ENCODE results near the gene TRIM33. TPM values are rescaled to one million over a fixed set of nuclear protein-coding genes. Genes with fewer than 3 reads are reported as not detected.
"Not testable (repeated sequence)": the region's sequence is repeated elsewhere in the genome, so short reads cannot be mapped to it uniquely, and the experiment has no call there.

TRIM33 gene
- total RNA-seq, 1 donor from 2014 or later: 31.8 TPM

- peaks cover 7% of the 10 kb centered on the region for H3K36me3 Mint-ChIP-seq (ENCODE audit: low read depth, unreplicated experiment)
- TF ChIP-seq CTCF (IDR thresholded peaks at IDR 0.05; ENCODE audit: insufficient read depth, low read depth, low read length) (no peak), EZH2 (IDR thresholded peaks at IDR 0.05; ENCODE audit: insufficient read depth, low read length) (no peak)
- H3K9ac ChIP-seq (ENCODE audit: low read length): no peak overlapping the region
- no peak overlapping the region for H3K4me2 ChIP-seq (ENCODE audit: low read length)
- H4K20me1 ChIP-seq (ENCODE audit: insufficient read depth, low read length): peaks cover 78% of the 10 kb centered on the region
- no peaks in the 10 kb centered on the region for H3K27me3 ChIP-seq (ENCODE audit: insufficient read depth, low read length)
- H3K27ac Mint-ChIP-seq (ENCODE audit: unreplicated experiment): no peak overlapping the region
- H3K4me1 Mint-ChIP-seq (ENCODE audit: low read depth, unreplicated experiment): no peaks in the 10 kb centered on the region
- H3K36me3 ChIP-seq (ENCODE audit: insufficient read depth, low read length): no peaks in the 10 kb centered on the region
- DNase-seq (ENCODE audit: low read depth): no peak
- H3K4me1 ChIP-seq (ENCODE audit: insufficient read depth, low read length): no peaks in the 10 kb centered on the region
- no peak overlapping the region for H3K27ac ChIP-seq (ENCODE audit: low read depth, low read length)
- H2AFZ ChIP-seq (ENCODE audit: low read depth, low read length): no peak overlapping the region
- H3K9me3 ChIP-seq (ENCODE audit: insufficient read depth, low read depth, low read length): no peaks in the 10 kb centered on the region
- no peaks in the 10 kb centered on the region for H3K9me3 Mint-ChIP-seq (ENCODE audit: unreplicated experiment)
- no peak overlapping the region for H3K4me3 ChIP-seq (ENCODE audit: insufficient read depth, low read depth, low read length)
- no peaks in the 10 kb centered on the region for H3K27me3 Mint-ChIP-seq (ENCODE audit: low read depth, unreplicated experiment)
- H3K79me2 ChIP-seq (ENCODE audit: insufficient read depth, low read length): peaks cover 90% of the 10 kb centered on the region
- FAIRE-seq: no peak
- no peak overlapping the region for H3K4me3 Mint-ChIP-seq (ENCODE audit: unreplicated experiment)
These were observed 25.7 kb downstream of the TRIM33 start for GRCh38 chr1:114485286-114485685.

- H3K9ac ChIP-seq (ENCODE audit: low read length): no peak overlapping the region
- no peaks in the 10 kb centered on the region for H3K4me1 ChIP-seq (ENCODE audit: insufficient read depth, low read length)
- Mint-ChIP-seq H3K4me3 (ENCODE audit: unreplicated experiment) (no peak overlapping the region), H3K36me3 (ENCODE audit: low read depth, unreplicated experiment) (peaks cover 4% of the 10 kb centered on the region), H3K27me3 (ENCODE audit: low read depth, unreplicated experiment) (no peaks in the 10 kb centered on the region), H3K4me1 (ENCODE audit: low read depth, unreplicated experiment) (no peaks in the 10 kb centered on the region), H3K27ac (ENCODE audit: unreplicated experiment) (no peak overlapping the region), H3K9me3 (ENCODE audit: unreplicated experiment) (no peaks in the 10 kb centered on the region)
- no peak overlapping the region for H3K4me2 ChIP-seq (ENCODE audit: low read length)
- peaks cover 69% of the 10 kb centered on the region for H4K20me1 ChIP-seq (ENCODE audit: insufficient read depth, low read length)
- H3K27me3 ChIP-seq (ENCODE audit: insufficient read depth, low read length): no peaks in the 10 kb centered on the region
- no peaks in the 10 kb centered on the region for H3K36me3 ChIP-seq (ENCODE audit: insufficient read depth, low read length)
- no peak for TF ChIP-seq EZH2 (IDR thresholded peaks at IDR 0.05; ENCODE audit: insufficient read depth, low read length)
- H3K79me2 ChIP-seq (ENCODE audit: insufficient read depth, low read length): peaks cover 87% of the 10 kb centered on the region
- H3K9me3 ChIP-seq (ENCODE audit: insufficient read depth, low read depth, low read length): no peaks in the 10 kb centered on the region
- FAIRE-seq (no peak), DNase-seq (ENCODE audit: low read depth) (no peak)
- H2AFZ ChIP-seq (ENCODE audit: low read depth, low read length): no peak overlapping the region
- H3K27ac ChIP-seq (ENCODE audit: low read depth, low read length): no peak overlapping the region
- no peak overlapping the region for H3K4me3 ChIP-seq (ENCODE audit: insufficient read depth, low read depth, low read length)
These were observed 28.4 kb downstream of the TRIM33 start for GRCh38 chr1:114482585-114482984.

GRCh38 chr1:114479636-114480035 lies 31.4 kb downstream of the TRIM33 start:
- not testable (repeated sequence) for H3K4me1 ChIP-seq (ENCODE audit: insufficient read depth, low read length); H3K4me2 ChIP-seq (ENCODE audit: low read length); FAIRE-seq; H3K4me1 Mint-ChIP-seq (ENCODE audit: low read depth, unreplicated experiment); H3K9me3 Mint-ChIP-seq (ENCODE audit: unreplicated experiment); H3K36me3 ChIP-seq (ENCODE audit: insufficient read depth, low read length); H3K4me3 ChIP-seq (ENCODE audit: insufficient read depth, low read depth, low read length); H3K27ac ChIP-seq (ENCODE audit: low read depth, low read length); DNase-seq (ENCODE audit: low read depth); H3K27me3 Mint-ChIP-seq (ENCODE audit: low read depth, unreplicated experiment); H3K9me3 ChIP-seq (ENCODE audit: insufficient read depth, low read depth, low read length); H3K27me3 ChIP-seq (ENCODE audit: insufficient read depth, low read length); H2AFZ ChIP-seq (ENCODE audit: low read depth, low read length); H3K27ac Mint-ChIP-seq (ENCODE audit: unreplicated experiment); H3K9ac ChIP-seq (ENCODE audit: low read length); H3K36me3 Mint-ChIP-seq (ENCODE audit: low read depth, unreplicated experiment); H3K4me3 Mint-ChIP-seq (ENCODE audit: unreplicated experiment)
- Histone ChIP-seq H3K79me2 (ENCODE audit: insufficient read depth, low read length) (peaks cover 88% of the 10 kb centered on the region), H4K20me1 (ENCODE audit: insufficient read depth, low read length) (peaks cover 52% of the 10 kb centered on the region)
